ENCODE results near the gene SAP25.

SAP25 gene

GRCh38 chr7:100613412-100614175 lies 39.9 kb upstream of the SAP25 start:
- in situ Hi-C loops (cut with HindIII; ENCODE audit: low pct_ligation_motif_present, low sequenced_read_pairs), result no loop called here
- peak overlapping the region; percentile 77 for H3K4me3 ChIP-seq (ENCODE audit: low read depth, low read length)
- no peak for DNase-seq

GRCh38 chr7:100612730-100613390 lies 39.2 kb upstream of the SAP25 start:
- H3K27me3 ChIP-seq (replicated peaks), result no peaks in the 10 kb centered on the region
- H3K27ac ChIP-seq, result no peak overlapping the region
- DNase-seq, result no peak
- peak; percentile 25 for TF ChIP-seq CTCF (IDR thresholded peaks at IDR 0.05; ENCODE audit: low read depth, low read length, missing control alignments)
- peak overlapping the region; percentile 77 for H3K4me3 ChIP-seq (ENCODE audit: low read depth, low read length)
- in situ Hi-C loops (cut with HindIII; ENCODE audit: low pct_ligation_motif_present, low sequenced_read_pairs), result no loop called here
- no peaks in the 10 kb centered on the region for H3K36me3 ChIP-seq (replicated peaks)

More at GRCh38 chr7:100613412-100614175, 39.9 kb upstream of the SAP25 start:
- H3K27ac ChIP-seq, result no peak overlapping the region
- no peaks in the 10 kb centered on the region for H3K36me3 ChIP-seq (replicated peaks)
- no peaks in the 10 kb centered on the region for H3K27me3 ChIP-seq (replicated peaks)
- TF ChIP-seq CTCF (IDR thresholded peaks at IDR 0.05; ENCODE audit: low read depth, low read length, missing control alignments), result no peak

- Histone ChIP-seq H3K27me3 (replicated peaks) (no peaks in the 10 kb centered on the region), H3K36me3 (replicated peaks) (no peaks in the 10 kb centered on the region), H3K27ac (peak within 1 kb of the TSS; percentile 80), H3K4me3 (ENCODE audit: low read depth, low read length) (peak within 1 kb of the TSS; percentile 77)
- in situ Hi-C loops (cut with HindIII; ENCODE audit: low pct_ligation_motif_present, low sequenced_read_pairs), result no loop called here
- no peak for TF ChIP-seq CTCF (IDR thresholded peaks at IDR 0.05; ENCODE audit: low read depth, low read length, missing control alignments)
- DNase-seq, result peak; percentile 99
These were observed 38.5 kb upstream of the SAP25 start, which contains the start of gene MOSPD3 for GRCh38 chr7:100611983-100612729. TSS of gene MOSPD3 (plus strand) at chr7:100612540. CDS start at chr7:100612792, 252 bp downstream.

- TF ChIP-seq CTCF (IDR thresholded peaks at IDR 0.05; ENCODE audit: low read depth, low read length, missing control alignments), result no peak
- peaks cover 3% of the 10 kb centered on the region for H3K36me3 ChIP-seq (replicated peaks)
- in situ Hi-C loops (cut with HindIII; ENCODE audit: low pct_ligation_motif_present, low sequenced_read_pairs), result no loop called here
- no peak overlapping the region for H3K4me3 ChIP-seq (ENCODE audit: low read depth, low read length)
- H3K27ac ChIP-seq, result no peak overlapping the region
- no peaks in the 10 kb centered on the region for H3K27me3 ChIP-seq (replicated peaks)
- no peak for DNase-seq
These were observed 36.3 kb upstream of the SAP25 start for GRCh38 chr7:100609958-100610357.

- in situ Hi-C loops (cut with HindIII; ENCODE audit: low pct_ligation_motif_present, low sequenced_read_pairs), result no loop called here
- no peak overlapping the region for H3K4me3 ChIP-seq (ENCODE audit: low read depth, low read length)
- peak; percentile 9 for DNase-seq
- TF ChIP-seq CTCF (IDR thresholded peaks at IDR 0.05; ENCODE audit: low read depth, low read length, missing control alignments), result no peak
- H3K27me3 ChIP-seq (replicated peaks), result no peaks in the 10 kb centered on the region
- H3K36me3 ChIP-seq (replicated peaks), result peaks cover 3% of the 10 kb centered on the region
- no peak overlapping the region for H3K27ac ChIP-seq
These were observed 33.4 kb upstream of the SAP25 start for GRCh38 chr7:100607111-100607510.

All from brain microvascular endothelial cell (primary cell).